Esophagus squamous epithelium (tissue), 5 donors: ENCODE results near the gene KCNN3. TPM values are rescaled to one million over a fixed set of nuclear protein-coding genes. Genes with fewer than 3 reads are reported as not detected.

Experiments used
- DNase-seq: peaks from one replicate; lab custom pipeline; 2025; lab: John Stamatoyannopoulos, UW
- H3K27ac ChIP-seq, 4 donors: fragments of 200-600 bp; sonication (generic); one replicate each; pipeline ENCODE4 v1.5.1; 2016 to 2019; ENCODE audit warnings: mild to moderate bottlenecking in 1 of 4
- H3K27me3 ChIP-seq, 4 donors: fragments of 200-600 bp; sonication (generic); 1 replicate in 3 of 4; 2 replicates in 1 of 4; pipeline versions ENCODE4 v1.5.1 to v1.6.0; 2017 to 2021; ENCODE audit warnings: antibody characterized with exemption in 1 of 4
- H3K36me3 ChIP-seq, 3 donors: fragments of 200-600 bp; sonication (generic); one replicate each; pipeline ENCODE4 v1.5.1; 2016 to 2019
- H3K4me1 ChIP-seq, 3 donors: fragments of 200-600 bp; sonication (generic); one replicate each; pipeline ENCODE4 v1.5.1; 2017 to 2019
- H3K4me3 ChIP-seq, 4 donors: fragments of 200-600 bp; sonication (generic); 1 replicate in 3 of 4; 2 replicates in 1 of 4; pipeline ENCODE4 v1.5.1; 2016 to 2019; ENCODE audit warnings: mild to moderate bottlenecking in 2 of 4, moderate library complexity in 1 of 4
- H3K9me3 ChIP-seq, 3 donors: fragments of 200-600 bp; sonication (generic); one replicate each; pipeline ENCODE4 v1.5.1; 2016 to 2019
- POLR2A ChIP-seq, 4 donors: fragments of 450-650 bp; IDR thresholded peaks; one replicate each; pipeline ENCODE4 v1.6.1; 2017; ENCODE audit warnings: antibody characterized with exemption in 4 of 4, mild to moderate bottlenecking in 4 of 4, moderate library complexity in 3 of 4
- WGBS, 2 donors: methylation state at CpG; one replicate each; pipeline ENCODE4 v1.1.5; 2018; 5-methylcytosine and 5-hydroxymethylcytosine counted together
- intact Hi-C: fragments of 100-400 bp; cut with DNase I; formaldehyde crosslinking; loops from one replicate; pipeline ENCODE4 v1.15.0; 2022
- total RNA-seq, 4 donors: library from RNA; depleted of rRNA; stranded (reverse); fragments of >200 nt; gene quantifications; one replicate each; pipeline ENCODE4 v1.1.0, GENCODE V29; 2016
- TF ChIP-seq, protein P1 (sequence below), 6 experiments: fragments of 450-650 bp in 4 of 6; fragments of 200-600 bp in 2 of 6; sonication (generic) in 2 of 6; IDR thresholded peaks; one replicate each; pipeline ENCODE4 v1.5.1; 2016 to 2019; ENCODE audit warnings: antibody characterized with exemption in 6 of 6, mild to moderate bottlenecking in 4 of 6, moderate library complexity in 4 of 6
- donor health status: DM: yes; HTN: yes; CAD: no.

Gene KCNN3
- total RNA-seq, 4 donors from 2014 or later: 0.08 to 1.7 (median 0.50) TPM

DNA sequence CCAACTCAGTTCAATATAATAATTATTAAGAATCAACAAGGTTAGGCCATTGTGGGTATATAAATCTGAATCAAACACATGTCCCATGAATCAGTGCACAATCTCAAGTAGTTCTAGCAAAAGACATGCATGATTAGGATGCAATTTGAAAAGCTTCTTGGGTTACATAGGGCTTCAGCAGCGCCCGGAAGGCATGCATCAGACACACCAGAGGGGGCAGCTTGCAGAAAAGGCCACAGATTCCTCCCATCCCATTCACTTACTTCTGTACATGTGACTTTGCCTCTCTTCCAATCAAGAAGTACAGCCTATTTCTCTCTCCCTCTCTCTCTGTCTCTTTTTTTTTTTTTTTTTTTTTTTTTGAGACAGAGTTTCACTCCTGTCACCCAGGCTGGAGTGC lies 91.8 kb downstream of the KCNN3 start:
- Histone ChIP-seq H3K36me3 (no peaks in the 10 kb centered on the region), H3K4me1 (peaks cover 0 to 8% (median 0%) of the 10 kb centered on the region in 3 donors), H3K27me3 (peaks cover 0 to 8% (median 0%) of the 10 kb centered on the region in 4 donors), H3K4me3 (no peak overlapping the region), H3K9me3 (peaks cover 0 to 7% (median 5%) of the 10 kb centered on the region in 3 donors), H3K27ac (no peak overlapping the region)
- TF ChIP-seq POLR2A (IDR thresholded peaks at IDR 0.05): no peak
- TF ChIP-seq, protein P1, sequence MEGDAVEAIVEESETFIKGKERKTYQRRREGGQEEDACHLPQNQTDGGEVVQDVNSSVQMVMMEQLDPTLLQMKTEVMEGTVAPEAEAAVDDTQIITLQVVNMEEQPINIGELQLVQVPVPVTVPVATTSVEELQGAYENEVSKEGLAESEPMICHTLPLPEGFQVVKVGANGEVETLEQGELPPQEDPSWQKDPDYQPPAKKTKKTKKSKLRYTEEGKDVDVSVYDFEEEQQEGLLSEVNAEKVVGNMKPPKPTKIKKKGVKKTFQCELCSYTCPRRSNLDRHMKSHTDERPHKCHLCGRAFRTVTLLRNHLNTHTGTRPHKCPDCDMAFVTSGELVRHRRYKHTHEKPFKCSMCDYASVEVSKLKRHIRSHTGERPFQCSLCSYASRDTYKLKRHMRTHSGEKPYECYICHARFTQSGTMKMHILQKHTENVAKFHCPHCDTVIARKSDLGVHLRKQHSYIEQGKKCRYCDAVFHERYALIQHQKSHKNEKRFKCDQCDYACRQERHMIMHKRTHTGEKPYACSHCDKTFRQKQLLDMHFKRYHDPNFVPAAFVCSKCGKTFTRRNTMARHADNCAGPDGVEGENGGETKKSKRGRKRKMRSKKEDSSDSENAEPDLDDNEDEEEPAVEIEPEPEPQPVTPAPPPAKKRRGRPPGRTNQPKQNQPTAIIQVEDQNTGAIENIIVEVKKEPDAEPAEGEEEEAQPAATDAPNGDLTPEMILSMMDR (IDR thresholded peaks at IDR 0.05): no peak
- WGBS, 2 donors: 88 to 94% methylated on average over 2 of the region's 2 CpGs
- no peak for DNase-seq
- intact Hi-C loops: no loop called here

DNA sequence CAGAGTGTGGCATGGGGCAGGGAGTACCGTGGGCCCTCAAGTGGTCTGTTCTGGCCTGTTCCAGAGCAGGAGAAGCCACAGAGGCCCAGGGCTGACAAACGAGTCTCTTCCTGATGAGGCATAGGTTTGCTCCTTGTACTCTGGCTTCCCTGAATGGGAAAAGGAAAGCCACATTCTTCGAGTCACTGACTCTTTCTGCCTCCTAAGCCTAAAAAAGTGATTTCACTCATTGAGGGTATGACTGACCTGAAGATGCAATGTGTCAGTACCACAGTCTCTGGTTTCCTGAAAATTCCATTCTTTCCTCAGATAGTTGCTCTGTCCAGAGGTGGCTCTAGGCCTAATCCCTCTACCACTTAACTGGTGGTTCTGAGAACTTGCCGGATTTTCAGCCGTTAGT lies 92.3 kb downstream of the KCNN3 start:
- H3K27ac ChIP-seq: no peak overlapping the region
- TF ChIP-seq, protein P1 (IDR thresholded peaks at IDR 0.05): no peak
- no peak for TF ChIP-seq POLR2A (IDR thresholded peaks at IDR 0.05)
- intact Hi-C loops: no loop called here

GRCh38 chr1:154777154-154777553 lies 92.9 kb downstream of the KCNN3 start:
- no peak for DNase-seq
- H3K27ac ChIP-seq: no peak overlapping the region
- no peaks in the 10 kb centered on the region for H3K36me3 ChIP-seq
- intact Hi-C loops: no loop called here
- WGBS, 2 donors: 61 to 73% methylated on average over 4 to 5 of the region's 5 CpGs
- TF ChIP-seq, protein P1 (IDR thresholded peaks at IDR 0.05): no peak
- TF ChIP-seq POLR2A (IDR thresholded peaks at IDR 0.05): no peak
- peaks cover 0 to 7% (median 5%) of the 10 kb centered on the region in 3 donors for H3K9me3 ChIP-seq
- no peak overlapping the region for H3K4me3 ChIP-seq
- peaks cover 0 to 8% (median 0%) of the 10 kb centered on the region in 4 donors for H3K27me3 ChIP-seq
- H3K4me1 ChIP-seq: peaks cover 0 to under 1% (median 0%) of the 10 kb centered on the region in 3 donors

More for the DNA sequence above, 92.3 kb downstream of the KCNN3 start:
- Histone ChIP-seq H3K36me3 (no peaks in the 10 kb centered on the region), H3K4me3 (no peak overlapping the region), H3K27me3 (peaks cover 0 to 8% (median 0%) of the 10 kb centered on the region in 4 donors), H3K4me1 (peaks cover 0 to 7% (median 0%) of the 10 kb centered on the region in 3 donors), H3K9me3 (peaks cover 0 to 7% (median 5%) of the 10 kb centered on the region in 3 donors)
- DNase-seq: no peak
- WGBS, 2 donors: 81 to 94% methylated on average over 3 to 5 of the region's 5 CpGs

GRCh38 chr1:154775621-154776605 lies 94.2 kb downstream of the KCNN3 start:
- intact Hi-C loops: no loop called here
- Histone ChIP-seq H3K27ac (no peak overlapping the region), H3K36me3 (no peaks in the 10 kb centered on the region), H3K9me3 (peaks cover 0 to 7% (median 5%) of the 10 kb centered on the region in 3 donors), H3K4me1 (no peaks in the 10 kb centered on the region), H3K4me3 (no peak overlapping the region), H3K27me3 (peaks cover 0 to 8% (median 0%) of the 10 kb centered on the region in 4 donors)
- DNase-seq: no peak
- TF ChIP-seq, protein P1 (IDR thresholded peaks at IDR 0.05): no peak
- WGBS, 2 donors: 74 to 82% methylated on average over 13 of the region's 17 CpGs
